HepG2 (cell line): ENCODE measurements around the gene MTPN.

Experiments
- CCAR2 ChIP-seq: fragments of 200-400 bp; formaldehyde crosslinking; optimal IDR thresholded peaks from 2 replicates; pipeline ENCODE3; 2018; ENCODE audit warnings: low read depth, mild to moderate bottlenecking, low read length, moderate library complexity
- EZH2 ChIP-seq: conservative IDR thresholded peaks from 2 replicates; pipeline ENCODE4 v1.6.1; 2012; ENCODE audit warnings: mild to moderate bottlenecking, low read depth, low read length, moderate library complexity
- FIP1L1 ChIP-seq: fragments of 200-400 bp; formaldehyde crosslinking; IDR thresholded peaks from 2 replicates; pipeline ENCODE4 v1.6.1; 2018; ENCODE audit warnings: low read depth, mild to moderate bottlenecking, low read length, moderate library complexity, borderline replicate concordance; ENCODE audit not compliant: insufficient read depth
- HNRNPL ChIP-seq: fragments of 200-400 bp; formaldehyde crosslinking; IDR thresholded peaks from 2 replicates; pipeline ENCODE4 v1.6.1; 2017; ENCODE audit warnings: mild to moderate bottlenecking, low read depth, low read length
- KAT2B ChIP-seq: fragments of 150-350 bp; IDR thresholded peaks from 2 replicates; pipeline ENCODE4 v1.6.1; 2014; ENCODE audit warnings: low read depth, low read length, borderline replicate concordance
- KLF11 ChIP-seq: IDR thresholded peaks from 2 replicates; pipeline ENCODE4 v1.6.1; 2016; ENCODE audit warnings: missing compliant biosample characterization
- NONO ChIP-seq, 2 experiments: fragments of 450-650 bp in 1 of 2; sonication (generic) in 1 of 2; formaldehyde crosslinking in 1 of 2; IDR thresholded peaks in 1 of 2; conservative IDR thresholded peaks in 1 of 2; 2 replicates each; pipeline versions ENCODE4 v1.6.1 to v1.8.0; 2017 to 2022; ENCODE audit warnings: mild to moderate bottlenecking in 1 of 2, missing genetic modification reagents in 1 of 2, moderate library complexity in 1 of 2
- RFXAP ChIP-seq: sonication (generic); formaldehyde crosslinking; IDR thresholded peaks from 2 replicates; pipeline ENCODE4 v1.4.0; 2020; ENCODE audit warnings: missing genetic modification reagents, borderline replicate concordance
- RXRA ChIP-seq: sonication (generic); formaldehyde crosslinking; IDR thresholded peaks from 2 replicates; pipeline ENCODE4 v1.5.1; 2020; ENCODE audit warnings: missing genetic modification reagents
- ZNF124 ChIP-seq: sonication (generic); formaldehyde crosslinking; IDR thresholded peaks from 2 replicates; pipeline ENCODE4 v1.4.0; 2020; ENCODE audit warnings: missing genetic modification reagents
- TF ChIP-seq, protein P1 (sequence below): sonication (generic); formaldehyde crosslinking; IDR thresholded peaks from 2 replicates; pipeline ENCODE4 v1.5.0; 2020; ENCODE audit warnings: mild to moderate bottlenecking, missing genetic modification reagents, moderate library complexity
- TF ChIP-seq, protein P2 (sequence below), 2 experiments: IDR thresholded peaks; 2 replicates each; pipeline ENCODE4 v1.6.1; 2011 to 2012; ENCODE audit warnings: low read length in 2 of 2, borderline replicate concordance in 1 of 2, low read depth in 1 of 2, mild to moderate bottlenecking in 1 of 2, moderate library complexity in 1 of 2

DNA sequence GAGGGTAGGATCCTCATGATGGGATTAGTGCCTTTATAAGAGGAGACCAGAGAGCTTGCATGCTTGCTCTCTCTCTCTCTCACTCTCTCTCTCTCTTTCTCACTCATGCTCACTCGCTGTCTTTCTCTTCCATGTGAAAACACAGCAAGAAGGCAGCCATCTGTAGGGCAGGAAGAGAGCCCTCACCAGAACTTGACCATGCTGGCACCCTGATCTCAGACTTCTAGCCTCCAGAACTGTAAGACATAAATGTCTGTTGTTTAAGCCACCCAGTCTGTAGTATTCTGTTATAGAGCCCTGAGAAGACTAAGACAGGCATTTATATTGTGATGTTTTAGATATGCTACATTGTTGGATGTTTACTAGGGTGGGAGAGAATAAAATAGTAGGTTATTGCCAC lies 43.4 kb upstream of the MTPN start:
- TF ChIP-seq, protein P1, sequence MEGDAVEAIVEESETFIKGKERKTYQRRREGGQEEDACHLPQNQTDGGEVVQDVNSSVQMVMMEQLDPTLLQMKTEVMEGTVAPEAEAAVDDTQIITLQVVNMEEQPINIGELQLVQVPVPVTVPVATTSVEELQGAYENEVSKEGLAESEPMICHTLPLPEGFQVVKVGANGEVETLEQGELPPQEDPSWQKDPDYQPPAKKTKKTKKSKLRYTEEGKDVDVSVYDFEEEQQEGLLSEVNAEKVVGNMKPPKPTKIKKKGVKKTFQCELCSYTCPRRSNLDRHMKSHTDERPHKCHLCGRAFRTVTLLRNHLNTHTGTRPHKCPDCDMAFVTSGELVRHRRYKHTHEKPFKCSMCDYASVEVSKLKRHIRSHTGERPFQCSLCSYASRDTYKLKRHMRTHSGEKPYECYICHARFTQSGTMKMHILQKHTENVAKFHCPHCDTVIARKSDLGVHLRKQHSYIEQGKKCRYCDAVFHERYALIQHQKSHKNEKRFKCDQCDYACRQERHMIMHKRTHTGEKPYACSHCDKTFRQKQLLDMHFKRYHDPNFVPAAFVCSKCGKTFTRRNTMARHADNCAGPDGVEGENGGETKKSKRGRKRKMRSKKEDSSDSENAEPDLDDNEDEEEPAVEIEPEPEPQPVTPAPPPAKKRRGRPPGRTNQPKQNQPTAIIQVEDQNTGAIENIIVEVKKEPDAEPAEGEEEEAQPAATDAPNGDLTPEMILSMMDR (CRISPR knock-in tag) = no peak
- TF ChIP-seq RXRA (CRISPR knock-in tag) = no peak
- TF ChIP-seq EZH2 = no peak
- TF ChIP-seq CCAR2 = no peak
- TF ChIP-seq FIP1L1 = no peak
- TF ChIP-seq, protein P2, sequence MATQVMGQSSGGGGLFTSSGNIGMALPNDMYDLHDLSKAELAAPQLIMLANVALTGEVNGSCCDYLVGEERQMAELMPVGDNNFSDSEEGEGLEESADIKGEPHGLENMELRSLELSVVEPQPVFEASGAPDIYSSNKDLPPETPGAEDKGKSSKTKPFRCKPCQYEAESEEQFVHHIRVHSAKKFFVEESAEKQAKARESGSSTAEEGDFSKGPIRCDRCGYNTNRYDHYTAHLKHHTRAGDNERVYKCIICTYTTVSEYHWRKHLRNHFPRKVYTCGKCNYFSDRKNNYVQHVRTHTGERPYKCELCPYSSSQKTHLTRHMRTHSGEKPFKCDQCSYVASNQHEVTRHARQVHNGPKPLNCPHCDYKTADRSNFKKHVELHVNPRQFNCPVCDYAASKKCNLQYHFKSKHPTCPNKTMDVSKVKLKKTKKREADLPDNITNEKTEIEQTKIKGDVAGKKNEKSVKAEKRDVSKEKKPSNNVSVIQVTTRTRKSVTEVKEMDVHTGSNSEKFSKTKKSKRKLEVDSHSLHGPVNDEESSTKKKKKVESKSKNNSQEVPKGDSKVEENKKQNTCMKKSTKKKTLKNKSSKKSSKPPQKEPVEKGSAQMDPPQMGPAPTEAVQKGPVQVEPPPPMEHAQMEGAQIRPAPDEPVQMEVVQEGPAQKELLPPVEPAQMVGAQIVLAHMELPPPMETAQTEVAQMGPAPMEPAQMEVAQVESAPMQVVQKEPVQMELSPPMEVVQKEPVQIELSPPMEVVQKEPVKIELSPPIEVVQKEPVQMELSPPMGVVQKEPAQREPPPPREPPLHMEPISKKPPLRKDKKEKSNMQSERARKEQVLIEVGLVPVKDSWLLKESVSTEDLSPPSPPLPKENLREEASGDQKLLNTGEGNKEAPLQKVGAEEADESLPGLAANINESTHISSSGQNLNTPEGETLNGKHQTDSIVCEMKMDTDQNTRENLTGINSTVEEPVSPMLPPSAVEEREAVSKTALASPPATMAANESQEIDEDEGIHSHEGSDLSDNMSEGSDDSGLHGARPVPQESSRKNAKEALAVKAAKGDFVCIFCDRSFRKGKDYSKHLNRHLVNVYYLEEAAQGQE (IDR thresholded peaks at IDR 0.05; ENCODE audit: borderline replicate concordance in 1 of 2, low read depth in 1 of 2, low read length in 2 of 2) = no peak
- TF ChIP-seq HNRNPL = no peak
- no peak for TF ChIP-seq KLF11
- TF ChIP-seq RFXAP (CRISPR knock-in tag) = no peak
- TF ChIP-seq ZNF124 = no peak
- no peak for TF ChIP-seq NONO (IDR thresholded peaks at IDR 0.05)
- no peak for TF ChIP-seq NONO (CRISPR knock-in tag; conservative IDR thresholded peaks at IDR 0.05)
- TF ChIP-seq KAT2B = no peak
